GM19043 (cell line): ENCODE results near the gene CYP4A22.
A peak's percentile ranks its signal among the peaks of the same experiment; 100 is the strongest.
"Not testable (repeated sequence)": the region's sequence is repeated elsewhere in the genome, so short reads cannot be mapped to it uniquely, and the experiment has no call there.

Experiments used
- ATAC-seq: cut with Tn5 transposase; IDR thresholded peaks from one replicate; pipeline ENCODE4 v1.9.1; 2021; ENCODE audit warnings: low read depth; ENCODE audit not compliant: unreplicated experiment

CYP4A22 gene

DNA sequence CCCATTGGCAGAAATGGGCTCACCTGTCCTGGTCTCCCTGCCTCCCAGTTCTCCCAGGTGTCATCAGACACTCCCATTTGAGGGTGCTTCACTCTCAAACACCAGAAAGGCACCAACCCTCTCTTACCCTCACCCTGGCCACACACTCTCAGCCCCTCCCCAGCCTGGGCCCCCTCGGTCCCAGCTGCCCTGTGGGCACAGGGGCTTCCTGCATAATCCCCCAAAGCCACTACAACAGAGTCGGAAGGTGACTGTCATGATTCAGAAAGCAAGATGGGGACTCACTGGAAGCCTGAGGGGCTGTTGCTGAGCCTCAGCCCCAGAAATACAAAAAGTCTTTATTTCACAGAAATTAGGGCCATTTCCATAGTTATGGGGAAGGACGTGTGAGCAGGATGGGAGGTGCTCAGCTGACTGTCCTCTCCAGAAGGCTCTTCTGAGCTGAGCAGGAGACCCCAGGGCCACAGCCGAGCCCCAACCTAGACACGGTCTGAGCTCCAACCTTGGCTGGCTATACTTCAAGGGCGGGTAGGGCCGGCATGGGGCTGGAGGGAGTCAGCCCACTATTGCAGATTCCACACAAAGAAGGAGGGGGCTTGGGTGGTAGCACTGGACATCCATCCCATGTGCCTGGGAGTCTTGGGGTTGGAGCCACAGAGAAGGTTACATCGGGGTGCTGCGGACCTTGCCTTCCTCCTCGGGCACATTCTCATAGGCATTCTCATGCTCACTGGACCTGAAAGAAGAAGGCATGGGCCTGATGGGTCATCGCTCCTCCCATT is 46.3 kb downstream of the CYP4A22 start:
- no peak for ATAC-seq

DNA sequence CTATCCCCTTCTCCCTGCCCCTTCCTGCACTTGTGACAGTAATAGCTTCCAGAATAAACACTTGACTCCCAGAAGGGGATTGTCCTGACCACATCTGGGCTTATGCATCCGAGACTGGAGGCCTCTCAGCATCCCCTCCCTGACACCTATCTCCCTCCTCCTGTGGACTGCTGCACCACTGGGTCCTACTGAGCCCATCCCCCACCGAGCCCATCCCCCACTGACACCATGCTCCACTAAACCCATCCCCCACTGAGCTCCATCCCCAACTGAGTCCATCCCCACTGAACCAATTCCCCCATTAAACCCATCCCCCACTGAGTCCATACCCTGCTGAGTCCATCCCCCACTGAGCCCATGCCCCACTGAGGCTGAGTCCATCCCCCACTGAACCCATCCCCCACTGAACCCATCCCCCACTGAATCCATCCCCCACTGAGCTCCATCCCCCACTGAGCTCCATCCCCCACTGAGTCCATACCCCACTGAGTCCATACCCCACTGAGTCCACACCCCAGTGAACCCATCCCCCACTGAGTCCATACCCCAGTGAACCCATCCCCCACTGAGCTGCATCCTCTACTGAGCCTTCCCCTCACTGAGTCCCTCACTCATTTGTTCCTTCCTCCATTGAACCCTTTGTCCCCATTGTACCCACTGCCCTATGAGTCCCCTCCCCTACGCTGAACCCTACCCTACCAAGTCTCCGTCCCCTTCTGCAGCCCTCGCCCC is 47.0 kb downstream of the CYP4A22 start:
- no peak for ATAC-seq

DNA sequence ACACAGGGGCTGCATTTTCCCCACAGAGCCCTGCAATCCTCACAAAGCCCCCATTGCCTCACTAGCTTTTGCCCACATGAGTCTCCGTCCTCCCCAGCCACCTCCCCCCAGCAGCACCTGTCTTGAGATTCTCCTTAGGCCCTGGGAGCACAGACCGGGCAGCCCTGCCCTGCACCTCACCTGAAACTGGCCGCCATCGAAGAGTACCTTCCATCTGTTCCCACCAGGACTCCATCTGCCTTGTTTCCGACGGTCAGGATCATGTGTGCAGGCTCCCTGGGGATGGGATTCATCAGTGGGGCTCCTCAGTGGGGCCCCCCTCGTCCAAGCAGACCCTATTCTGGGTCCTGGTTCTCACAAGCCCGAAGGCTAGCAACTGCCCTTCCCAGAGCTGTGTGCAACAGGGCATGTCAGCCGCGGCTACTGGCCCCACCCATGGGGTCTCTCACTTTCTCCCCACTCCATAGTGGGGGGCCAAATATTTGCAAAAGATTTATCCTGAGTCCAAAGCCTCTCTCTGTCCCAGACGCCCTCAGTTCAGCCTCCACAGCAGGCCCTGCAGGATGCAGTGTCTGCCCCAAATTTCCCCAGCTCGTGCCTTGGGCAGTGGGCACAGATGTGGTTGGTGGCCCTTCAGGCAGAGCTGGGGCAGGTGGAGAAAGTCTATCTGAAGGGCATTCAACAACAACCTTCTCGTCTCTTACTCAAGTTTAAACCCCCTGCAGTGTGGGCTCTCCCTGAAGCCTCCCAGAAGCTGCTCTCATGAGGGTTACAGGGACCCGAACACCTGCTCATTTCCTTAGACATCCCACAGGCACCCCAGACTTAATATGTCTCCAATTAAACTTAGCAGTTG is 47.8 kb downstream of the CYP4A22 start:
- ATAC-seq: no peak

DNA sequence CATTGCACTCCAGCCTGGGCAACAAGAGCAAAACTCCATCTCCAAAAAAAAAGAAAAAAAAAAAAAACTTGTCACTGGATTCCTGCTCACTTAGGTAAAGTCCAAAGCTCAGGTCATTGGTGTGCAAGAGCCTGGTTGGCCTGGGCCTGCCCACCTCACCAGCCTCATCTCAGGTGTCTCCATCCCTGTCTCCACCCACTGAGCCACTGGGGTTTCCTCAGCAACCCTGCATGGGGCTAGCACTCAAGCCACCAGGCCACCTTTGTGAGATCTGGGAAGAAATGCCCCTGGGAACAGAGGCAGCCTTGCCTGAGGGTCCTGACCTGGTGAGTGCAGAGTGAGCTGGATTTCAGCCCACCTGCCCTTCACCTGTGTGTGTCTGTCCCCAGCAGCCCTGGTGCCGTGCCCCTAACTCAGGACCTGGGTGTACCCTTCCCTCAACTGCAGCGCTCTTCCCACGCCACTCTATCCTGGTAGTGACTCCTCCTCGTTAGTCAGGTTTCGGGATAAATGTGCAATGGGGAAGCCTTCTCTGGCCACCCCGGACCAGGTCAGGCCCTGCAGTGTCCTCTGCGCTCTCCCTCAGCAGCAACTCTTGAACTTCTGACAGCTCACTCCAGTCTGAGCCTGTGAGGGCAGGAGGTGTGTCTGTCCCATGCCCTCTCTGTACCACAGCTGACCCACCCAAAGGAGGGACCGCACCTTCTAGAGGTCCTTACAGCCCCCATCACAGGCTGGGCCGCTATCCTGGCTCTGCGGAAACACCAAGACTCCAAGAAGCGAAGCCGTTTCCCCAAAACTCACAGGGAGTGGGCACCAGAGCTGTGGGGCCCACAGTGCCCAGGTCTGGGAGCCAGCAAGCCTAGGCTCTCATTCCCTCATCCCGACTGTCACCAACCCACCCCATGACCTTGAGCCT is 49.3 kb downstream of the CYP4A22 start:
- ATAC-seq: no peak

DNA sequence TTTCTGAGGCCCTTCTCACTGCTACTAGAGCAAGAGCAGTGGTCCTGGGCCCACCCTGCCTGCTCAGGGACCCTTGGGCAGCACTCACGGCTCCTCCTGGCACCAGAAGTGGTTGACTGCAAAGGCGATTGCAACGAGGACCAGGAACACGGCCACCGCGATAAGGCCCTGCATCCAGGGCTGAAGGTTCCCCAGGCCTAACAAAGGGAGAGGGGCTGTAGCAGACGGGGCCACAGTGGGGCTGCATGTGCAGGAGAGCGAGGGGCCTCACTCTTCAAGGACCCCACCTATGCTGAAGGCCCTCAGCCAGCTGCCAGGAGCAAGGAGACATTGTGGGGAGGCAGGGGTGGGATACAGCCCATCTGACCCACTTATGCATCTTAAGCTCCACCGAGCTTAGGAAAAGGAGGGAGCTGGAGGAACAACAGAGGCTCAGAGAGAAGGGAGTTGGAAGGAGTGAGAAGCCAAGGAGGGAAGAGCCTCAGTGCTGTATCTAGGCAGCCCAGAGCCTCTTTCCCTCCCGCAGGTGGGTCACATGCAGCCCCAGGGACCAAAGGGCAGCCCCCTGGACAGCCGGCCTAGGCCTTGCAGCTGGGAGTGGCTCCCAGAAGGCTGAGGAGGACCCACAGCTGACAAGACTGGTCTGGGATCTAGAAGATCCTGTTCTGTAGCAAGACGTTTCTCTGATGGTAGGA is 50.1 kb downstream of the CYP4A22 start:
- ATAC-seq: no peak

DNA sequence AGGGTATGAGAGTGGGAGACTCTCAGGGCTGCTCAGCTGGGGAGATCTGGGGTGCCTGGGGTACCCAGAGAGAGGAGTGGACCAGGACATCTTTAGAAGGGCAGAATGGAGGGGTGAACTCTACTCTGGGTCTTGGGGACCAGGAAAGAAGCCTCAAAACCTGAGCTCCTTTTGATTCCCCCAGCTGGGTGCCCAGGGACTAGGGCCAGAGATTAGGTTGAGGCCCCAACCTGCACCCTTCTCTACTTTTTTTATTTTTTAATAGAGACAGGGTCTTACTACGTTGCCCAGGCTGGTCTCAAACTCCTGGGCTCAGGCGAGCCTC is 50.6 kb downstream of the CYP4A22 start:
- ATAC-seq: no peak

DNA sequence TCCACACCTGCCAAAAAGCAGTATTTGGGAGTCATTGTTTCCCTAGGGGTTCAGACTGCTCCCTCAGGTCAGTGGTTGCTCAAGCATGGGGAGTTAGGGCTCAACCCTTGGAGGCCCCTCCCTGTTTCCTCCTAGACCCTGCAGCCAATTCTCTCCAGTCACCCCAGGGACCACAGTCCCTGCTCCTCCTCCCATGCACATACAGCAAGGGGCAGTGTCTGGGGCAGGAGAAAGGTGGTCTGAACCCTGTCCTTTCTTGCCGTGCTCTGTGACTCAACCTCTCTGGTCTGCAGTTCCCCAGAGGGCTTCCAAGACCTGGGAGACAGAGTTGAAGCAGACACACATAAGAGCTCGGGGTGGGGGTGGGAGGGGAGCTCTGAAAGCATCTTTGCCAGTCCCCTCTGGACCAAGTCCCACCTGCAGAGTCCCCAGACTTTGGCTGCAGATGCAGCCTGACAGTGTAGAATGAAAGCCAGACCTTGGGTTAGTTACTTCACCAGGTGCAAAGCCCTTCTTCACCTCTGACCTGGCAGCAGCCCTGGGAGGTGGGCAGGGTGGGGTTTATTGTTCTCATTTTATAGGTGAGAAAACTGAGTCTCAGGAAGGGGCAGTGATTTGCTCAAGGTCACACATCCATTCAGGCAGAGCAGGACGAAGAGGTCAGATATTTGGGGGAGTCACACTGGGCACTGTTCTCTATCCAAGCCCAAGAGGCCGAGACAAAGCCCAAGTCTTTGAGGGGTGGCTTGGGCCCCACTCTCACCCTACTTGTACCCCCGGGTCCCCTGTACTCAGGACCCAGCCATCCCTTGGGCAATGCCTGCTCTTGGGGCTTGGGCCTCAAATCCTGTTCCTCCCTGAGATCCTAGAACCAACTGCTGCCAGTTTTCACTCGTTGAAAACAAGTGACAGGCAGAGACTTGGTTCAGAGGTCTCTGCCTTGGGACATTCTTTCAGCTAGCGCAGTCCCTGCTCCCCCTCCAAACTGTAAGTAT is 51.8 kb downstream of the CYP4A22 start:
- no peak for ATAC-seq

DNA sequence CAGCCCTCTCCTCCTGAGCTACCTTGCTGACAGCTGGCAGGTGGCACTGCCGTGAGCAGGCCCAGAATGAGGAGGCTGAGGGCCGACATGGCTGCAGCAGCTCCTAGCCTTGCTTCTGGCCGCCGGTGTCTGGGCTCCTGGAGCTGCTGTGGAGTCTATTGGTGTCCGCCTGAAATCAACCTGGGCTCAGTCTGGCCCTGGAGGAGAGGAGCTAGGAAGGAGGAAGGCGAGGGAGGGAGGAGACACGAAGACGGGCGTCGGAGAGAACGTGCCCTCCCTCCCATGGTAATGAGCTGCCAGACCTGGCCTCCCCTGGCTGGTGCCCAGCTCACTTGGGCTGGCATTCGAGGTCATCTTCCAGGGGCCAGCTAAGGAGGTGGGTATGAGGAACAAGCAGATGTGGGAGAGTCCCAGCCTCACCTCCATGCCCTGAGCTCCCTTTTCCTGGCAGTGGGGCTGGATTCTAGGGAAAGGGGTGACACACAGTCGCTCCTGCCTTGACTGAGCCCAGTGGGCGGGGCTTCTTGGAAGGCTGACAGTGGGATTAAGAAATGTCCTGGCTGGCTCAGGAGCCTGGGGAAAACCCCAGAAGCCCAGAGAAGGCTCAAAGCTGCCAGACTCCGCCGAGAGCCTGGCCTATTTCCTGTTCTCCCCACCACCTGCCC is 52.7 kb downstream of the CYP4A22 start, which contains the start of gene PDZK1IP1:
Gene PDZK1IP1, minus strand, starts transcription at position 193 of the 665 bp plus-strand sequence. Its CDS starts 104 bp downstream, at position 89.
- no peak for ATAC-seq

DNA sequence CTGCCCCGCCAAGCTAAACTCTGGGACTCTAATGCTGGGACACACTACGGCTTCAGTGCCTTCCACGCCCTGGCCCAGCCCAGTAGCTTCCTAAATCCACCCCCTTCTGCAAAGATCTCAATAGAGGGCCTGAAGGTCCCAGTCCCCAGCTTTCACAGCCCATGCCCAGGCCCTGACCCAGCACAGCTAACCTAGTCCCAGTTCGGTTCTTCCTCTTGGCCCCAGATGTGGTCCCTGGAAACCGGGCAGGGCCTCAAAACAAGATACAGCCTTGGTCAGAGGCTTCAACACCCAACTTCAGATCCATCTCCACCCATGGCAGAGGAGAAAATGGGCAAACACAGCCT is 53.2 kb downstream of the CYP4A22 start:
- ATAC-seq: no peak

DNA sequence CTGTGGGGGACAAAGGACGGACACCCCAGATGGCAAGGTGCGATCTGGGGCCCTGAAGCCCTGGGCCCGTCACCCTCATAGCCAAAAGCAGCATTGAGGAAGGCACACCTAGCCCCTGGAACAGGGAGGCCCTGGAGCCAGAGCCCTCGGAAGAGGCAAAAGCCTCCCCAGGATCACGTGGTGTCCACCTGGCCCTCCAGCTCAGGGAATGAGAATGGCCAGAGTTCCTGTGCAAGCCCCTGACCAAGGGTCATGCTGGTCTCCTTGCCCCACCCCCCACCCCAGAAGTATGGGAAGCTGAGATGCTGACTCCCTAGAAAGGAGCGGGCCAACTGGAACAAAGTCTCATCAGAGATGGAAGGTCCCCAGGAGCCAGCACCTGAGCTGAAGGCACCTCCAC is 53.6 kb downstream of the CYP4A22 start:
- ATAC-seq: no peak

DNA sequence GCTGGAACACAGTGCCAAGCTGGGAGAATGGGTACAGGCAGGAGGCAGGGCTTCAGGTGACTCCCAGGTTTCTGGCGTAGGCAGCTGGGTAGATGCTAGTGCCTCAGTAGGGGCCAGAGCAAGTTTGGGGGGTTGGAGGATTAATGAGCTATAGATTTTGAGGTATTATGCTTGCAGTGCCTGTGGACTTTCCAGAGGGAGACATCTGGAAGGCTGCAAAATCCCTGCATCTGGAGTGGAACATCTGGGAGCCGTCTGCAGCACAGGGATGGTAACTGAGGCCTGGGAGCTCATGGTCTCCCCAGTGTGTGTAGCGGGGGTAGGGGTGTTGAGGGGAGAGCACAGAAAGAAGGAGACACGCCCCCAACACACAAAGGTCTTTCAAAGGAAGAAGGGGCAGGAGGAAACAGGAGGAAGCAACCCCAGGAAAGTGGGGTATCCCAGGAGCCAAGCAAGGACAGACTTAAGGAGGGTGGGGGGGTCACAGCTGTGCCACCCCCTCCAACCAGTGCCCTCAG is 54.8 kb downstream of the CYP4A22 start:
- no peak for ATAC-seq

DNA sequence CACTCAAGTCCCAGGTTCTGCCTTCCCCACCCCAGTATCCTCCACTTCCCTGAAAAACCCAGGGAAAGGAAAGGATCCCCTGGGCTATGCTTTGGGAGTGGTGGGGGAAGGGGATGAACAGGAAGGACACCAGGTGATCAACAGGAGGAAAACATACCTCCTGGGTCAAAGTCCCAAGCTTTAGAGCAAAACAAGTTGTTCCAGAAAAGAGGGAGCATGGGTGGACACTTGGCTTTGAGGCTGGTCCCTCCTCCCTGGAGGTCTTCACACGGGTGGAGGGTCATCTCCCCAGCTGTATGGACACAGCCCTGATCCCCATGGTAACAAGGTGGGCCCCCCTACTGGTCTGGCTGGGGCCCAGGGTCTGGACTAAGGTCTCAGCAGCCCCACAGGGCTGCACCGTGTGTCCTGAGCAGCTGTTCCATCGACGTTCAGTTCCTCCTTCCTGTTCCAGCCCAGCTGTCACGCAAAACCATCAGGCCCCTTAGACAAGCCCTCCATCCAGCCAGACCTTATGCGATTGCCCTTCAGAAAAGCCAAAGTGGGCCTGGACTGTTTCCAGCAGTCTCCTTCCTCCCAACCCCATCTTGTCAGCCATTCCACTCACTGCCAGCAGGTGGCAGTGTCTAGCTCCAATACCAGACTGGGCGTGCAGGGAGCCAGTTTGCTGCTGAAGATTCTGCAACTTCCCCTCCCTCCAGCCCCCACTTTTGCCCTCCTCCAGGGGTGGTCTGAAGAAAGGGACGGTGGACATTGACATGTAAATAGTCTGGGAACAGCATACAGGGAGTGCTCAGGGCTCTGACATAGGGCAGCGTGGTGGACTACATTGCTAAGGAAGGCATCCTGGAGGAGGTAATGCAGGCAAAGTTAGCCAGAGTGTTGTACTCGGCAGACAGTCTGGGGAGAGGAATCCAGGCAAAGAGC is 55.5 kb downstream of the CYP4A22 start:
- ATAC-seq: peak; percentile 59

DNA sequence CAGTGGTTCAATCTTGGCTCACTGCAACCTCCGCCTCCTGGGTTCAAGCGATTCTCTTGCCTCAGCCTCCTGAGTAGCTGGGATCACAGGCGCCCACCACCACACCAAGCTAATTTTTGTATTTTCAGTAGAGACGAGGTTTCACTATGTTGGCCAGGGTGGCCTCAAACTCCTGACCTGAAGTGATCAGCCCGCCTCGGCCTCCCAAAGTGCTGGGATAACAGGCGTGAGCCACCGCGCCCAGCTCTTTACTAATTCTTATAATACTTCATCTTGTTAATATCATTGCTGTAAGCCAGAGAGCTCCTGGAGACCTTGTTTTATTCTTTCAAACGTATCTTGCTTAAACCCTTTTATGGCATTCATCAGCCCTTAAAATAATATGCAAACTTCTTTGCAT is 56.3 kb downstream of the CYP4A22 start:
- not testable (repeated sequence) for ATAC-seq

DNA sequence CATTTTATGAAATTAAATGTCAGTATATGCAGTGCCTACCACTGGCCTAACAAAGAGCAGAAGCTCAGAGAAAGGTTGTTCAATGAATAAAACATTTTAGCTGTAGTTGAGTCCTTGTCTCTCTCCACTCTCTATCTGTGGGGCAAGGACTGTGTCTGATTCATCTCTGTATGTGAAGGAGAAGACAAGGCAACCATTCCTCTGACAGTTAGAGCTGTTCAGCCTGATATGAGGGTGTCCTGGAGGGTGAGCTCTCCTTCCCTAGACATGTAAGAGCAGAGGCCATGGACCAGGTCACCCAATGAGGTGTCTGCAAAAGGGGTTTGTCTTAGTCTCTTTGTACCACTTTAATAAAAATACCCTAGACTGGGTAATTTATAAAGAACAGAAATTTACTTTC is 57.1 kb downstream of the CYP4A22 start:
- ATAC-seq: no peak

DNA sequence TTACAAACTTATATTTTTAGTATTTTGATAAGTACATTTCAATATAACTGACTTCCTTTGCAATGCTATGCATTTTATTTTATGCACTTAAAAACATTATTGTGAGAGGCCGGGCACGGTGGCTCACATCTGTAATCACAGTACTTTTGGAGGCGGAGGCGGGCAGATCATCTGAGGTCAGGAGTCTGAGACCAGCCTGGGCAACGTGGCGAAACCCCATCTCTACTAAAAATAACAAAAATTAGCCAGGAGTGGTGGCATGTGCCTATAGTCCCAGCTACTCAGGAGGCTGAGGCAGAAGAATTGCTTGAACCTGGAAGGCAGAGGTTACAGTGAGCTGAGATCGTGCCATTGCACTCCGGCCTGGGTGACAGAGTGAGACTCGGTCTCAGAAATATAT is 58.7 kb downstream of the CYP4A22 start:
- not testable (repeated sequence) for ATAC-seq

DNA sequence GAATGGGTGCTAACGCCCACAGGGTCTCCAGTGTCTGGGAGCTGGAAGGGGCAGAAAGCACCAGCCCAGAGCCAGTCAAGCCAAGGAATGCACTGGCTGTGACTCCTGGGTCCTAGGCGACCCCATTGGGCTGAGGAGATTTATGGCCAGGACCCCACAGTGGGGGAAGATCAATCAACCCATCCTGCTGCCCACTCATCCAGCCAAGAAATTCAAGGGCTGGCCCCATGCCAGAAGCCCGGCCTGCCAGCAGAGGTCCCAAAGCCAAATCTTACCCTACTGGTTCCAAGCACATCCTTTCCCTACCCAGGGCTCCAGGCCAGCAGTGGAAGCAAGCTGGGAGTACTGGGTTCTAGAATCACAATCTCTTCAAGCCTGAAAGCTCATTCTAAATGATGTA is 59.4 kb downstream of the CYP4A22 start:
- ATAC-seq: no peak

DNA sequence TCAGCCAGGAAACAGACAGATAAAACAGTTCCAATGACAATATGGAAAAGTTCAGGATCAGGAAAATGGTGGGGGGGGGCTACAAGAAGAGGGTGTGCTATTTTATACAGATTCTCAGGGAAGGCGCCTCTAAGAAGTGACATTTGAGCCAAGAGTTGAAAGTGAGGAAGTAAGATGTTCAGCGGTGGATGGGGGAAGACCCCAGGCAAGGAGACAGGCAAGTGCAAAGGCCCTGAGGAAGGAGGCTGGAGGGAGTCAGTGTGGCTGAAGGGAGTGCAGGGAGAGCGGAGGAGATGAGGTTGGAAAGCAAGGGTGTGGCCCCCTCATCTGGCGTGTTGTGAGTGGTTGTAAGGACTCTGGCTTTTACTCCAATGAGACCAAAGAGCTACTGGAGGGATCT is 61.0 kb downstream of the CYP4A22 start:
- ATAC-seq: no peak
